GM18861 (cell line): Measurements from ENCODE around the gene ZSCAN4.

ENCODE experiments used
- ATAC-seq: cut with Tn5 transposase; IDR thresholded peaks from one replicate; pipeline ENCODE4 v1.9.1; 2021; ENCODE audit not compliant: unreplicated experiment

ZSCAN4 gene

DNA sequence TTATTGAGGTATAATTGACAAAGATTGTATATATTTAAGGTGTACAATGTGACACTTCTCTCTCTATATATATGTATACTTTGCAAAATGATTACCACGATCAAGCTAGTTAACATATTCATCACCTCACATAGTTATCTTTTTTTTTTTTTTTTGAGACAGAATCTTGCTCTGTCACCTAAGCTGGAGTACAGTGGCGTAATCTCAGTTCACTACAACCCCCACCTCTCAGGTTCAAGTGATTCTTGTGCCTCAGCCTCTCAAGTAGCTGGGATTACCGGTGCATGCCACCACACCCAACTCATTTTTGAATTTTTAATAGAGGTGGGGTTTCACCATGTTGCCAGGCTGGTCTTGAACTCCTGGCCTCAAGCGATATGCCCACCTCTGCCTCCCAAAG, 3.7 kb downstream of the ZSCAN4 start:
- no peak for ATAC-seq

DNA sequence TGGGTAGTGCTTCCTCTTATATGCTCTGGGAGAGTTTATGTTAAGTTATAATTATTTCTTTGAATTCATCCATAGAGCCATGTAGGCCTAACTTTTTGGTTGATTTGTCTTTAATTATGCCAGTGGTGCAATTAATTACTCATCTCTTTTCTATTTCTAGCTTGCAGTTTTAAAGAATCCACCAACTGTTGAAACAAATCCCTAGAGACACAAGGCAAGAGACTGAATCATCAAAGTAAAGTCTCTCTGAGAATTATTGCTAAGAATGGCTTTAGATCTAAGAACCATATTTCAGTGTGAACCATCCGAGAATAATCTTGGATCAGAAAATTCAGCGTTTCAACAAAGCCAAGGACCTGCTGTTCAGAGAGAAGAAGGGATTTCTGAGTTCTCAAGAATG, 7.1 kb downstream of the ZSCAN4 start:
- ATAC-seq, result no peak

- ATAC-seq, result no peak
Observed at GRCh38 chr19:57682226-57682766, 13.6 kb downstream of the ZSCAN4 start.

DNA sequence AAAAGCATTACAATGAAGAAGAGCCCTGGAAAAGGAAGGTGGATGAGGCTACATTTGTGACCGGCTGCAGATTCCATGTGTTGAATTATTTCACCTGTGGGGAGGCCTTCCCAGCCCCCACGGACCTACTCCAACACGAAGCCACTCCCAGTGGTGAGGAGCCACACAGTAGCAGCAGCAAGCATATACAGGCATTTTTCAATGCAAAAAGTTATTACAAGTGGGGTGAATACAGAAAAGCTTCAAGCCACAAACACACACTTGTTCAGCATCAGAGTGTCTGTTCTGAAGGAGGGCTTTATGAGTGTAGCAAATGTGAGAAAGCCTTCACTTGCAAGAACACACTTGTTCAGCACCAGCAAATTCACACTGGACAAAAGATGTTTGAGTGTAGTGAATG, 18.0 kb downstream of the ZSCAN4 start:
- ATAC-seq, result no peak

GRCh38 chr19:57687363-57688010, 18.8 kb downstream of the ZSCAN4 start:
- ATAC-seq, result no peak

DNA sequence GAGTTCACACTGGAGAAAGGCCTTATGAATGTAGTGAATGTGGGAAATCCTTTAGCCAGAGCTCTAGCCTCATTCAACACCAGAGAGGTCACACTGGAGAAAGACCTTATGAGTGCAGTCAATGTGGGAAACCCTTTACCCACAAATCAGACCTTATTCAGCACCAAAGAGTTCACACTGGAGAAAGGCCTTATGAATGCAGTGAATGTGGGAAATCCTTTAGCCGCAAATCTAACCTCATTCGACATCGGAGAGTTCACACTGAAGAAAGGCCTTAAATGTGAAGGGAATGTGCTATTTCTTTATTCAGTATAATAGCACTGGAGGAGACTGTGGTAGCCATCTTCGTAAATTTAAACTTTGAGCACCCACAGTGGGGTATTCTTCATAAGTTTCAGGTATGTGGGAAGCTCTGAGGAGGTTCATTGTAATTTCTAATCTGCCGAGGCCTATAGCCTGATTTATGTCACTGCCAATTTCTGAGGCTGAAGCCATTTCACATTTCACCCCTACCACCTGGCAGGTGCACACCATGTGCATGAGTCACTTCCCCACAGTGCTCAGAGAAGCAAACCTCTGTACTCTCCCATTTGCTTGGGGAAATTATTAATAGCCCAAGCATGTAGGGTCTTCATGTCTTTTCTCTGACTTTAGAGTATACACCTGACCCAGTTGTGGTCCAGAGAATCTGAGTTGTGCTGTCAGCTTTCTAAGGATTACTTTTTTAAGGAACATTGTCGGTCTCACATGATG, 19.5 kb downstream of the ZSCAN4 start:
- ATAC-seq, result no peak

- no peak for ATAC-seq
Observed at GRCh38 chr19:57689750-57690149, 21.0 kb downstream of the ZSCAN4 start.

- ATAC-seq, result no peak
Observed at GRCh38 chr19:57701625-57702024, 32.9 kb downstream of the ZSCAN4 start.

GRCh38 chr19:57706346-57706745, 37.6 kb downstream of the ZSCAN4 start:
- ATAC-seq, result no peak

DNA sequence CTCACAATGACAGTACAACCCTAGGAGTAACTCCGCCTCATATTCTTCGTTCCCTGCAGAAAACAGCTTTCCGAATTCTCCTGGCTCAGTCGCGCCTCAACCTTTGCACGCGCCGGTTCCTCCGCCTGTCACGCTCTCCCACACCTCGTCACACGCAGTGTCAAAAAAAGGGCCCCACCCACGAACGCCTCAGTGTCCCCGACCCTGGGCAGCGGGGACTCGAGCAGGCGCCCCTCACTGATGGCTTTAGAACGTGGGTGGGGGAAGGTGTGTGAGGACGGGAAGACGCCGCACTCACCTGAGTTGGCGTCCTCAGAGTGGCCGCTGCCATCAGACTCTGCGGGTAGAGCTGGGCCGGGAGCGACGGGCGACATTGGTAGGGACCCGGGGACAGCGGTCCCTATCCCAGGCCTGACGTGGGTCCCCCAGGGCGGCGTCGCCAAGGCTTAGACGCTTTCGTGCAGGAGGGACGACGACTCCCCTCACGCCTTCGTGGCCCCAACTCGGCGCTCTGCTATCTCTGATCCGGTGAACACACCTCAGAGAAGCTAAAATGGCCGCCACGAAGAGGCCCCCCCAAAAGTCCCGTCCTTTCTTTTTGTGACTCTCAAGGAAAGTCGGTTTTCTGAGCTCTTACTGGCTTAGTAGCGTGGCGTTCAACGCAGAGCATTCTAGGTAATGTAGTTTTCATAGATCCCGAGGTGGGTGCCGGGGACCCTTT, 40.1 kb downstream of the ZSCAN4 start, which contains the start of gene ZNF154:
Gene ZNF154 (minus strand): TSS at position 564 of the 721 bp plus-strand sequence. CDS start 233 bp downstream, at position 331.
- no peak for ATAC-seq

GRCh38 chr19:57709616-57710015, 40.9 kb downstream of the ZSCAN4 start:
- ATAC-seq, result no peak

GRCh38 chr19:57712222-57712621, 43.5 kb downstream of the ZSCAN4 start:
- no peak for ATAC-seq

GRCh38 chr19:57719424-57719823, 50.7 kb downstream of the ZSCAN4 start:
- no peak for ATAC-seq

DNA sequence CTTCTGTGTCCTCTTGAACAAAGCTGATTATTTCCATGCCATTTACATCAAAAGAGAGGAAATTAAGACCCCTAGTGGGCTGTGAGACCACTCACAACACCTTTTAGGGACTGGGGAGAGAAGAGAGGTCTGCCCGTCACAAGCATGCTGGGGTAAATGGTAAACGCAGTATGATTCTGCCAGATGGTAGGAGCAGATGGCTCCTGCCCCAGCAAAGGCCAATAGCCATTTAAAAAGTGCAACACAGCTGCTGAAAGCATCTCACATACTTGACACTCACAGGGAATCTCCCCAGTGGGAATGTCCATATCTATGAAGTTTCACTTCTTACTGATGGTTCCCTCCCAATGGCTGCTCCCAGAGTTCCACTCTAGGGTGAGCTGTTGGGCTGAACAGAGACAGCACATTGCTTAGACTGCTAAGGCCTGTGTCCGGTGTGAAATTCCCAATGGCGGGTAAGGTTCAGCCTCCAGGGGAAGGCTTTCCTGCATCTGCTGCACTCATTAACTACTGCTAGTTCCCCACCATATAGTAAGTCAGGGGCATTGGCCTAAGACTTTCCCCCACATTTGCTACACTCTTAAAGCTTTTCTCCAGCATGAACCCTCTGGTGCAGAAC, 51.3 kb downstream of the ZSCAN4 start:
- no peak for ATAC-seq

DNA sequence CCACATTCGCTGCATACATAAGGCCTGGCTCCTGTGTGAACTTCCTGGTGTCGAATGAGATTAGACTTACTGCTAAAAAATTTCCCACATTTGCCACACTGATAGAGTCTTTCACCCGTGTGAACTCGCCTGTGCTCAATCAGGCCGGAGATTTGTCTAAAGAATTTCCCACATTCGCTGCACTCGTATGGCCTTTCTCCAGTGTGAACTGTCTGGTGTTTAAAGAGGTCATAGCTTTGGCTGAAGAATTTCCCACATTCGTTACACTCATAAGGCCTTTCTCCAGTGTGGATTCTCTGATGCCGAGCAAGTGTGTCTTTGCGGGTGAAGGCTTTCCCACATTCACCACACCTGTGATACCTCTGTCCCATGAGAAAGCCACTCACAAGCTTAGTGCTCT, 52.1 kb downstream of the ZSCAN4 start:
- no peak for ATAC-seq
